Activated CD8-positive, alpha-beta T cell treated with anti-CD3 and anti-CD28 coated beads for 36 hours (primary cell): ENCODE results near the gene BLOC1S3. TPM values are rescaled to one million over a fixed set of nuclear protein-coding genes. Genes with fewer than 3 reads are reported as not detected.

Source experiments
- ATAC-seq: fragments of 200-7000 bp; cut with Tn5 transposase; one replicate; pipeline ENCODE4 v1.10.0; 2021; ENCODE audit warnings: mild to moderate bottlenecking, moderate library complexity
- CTCF ChIA-PET: fragments of 350-600 bp; sonication (Branson Sonifier 250); formaldehyde crosslinking; loops from one replicate; lab custom pipeline; 2021; ENCODE audit warnings: antibody characterized with exemption; lab: Charles Lee
- POLR2A ChIA-PET: fragments of 350-600 bp; sonication (Branson Sonifier 250); formaldehyde crosslinking; loops from one replicate; lab custom pipeline; 2021; ENCODE audit warnings: antibody characterized with exemption; lab: Charles Lee
- DNase-seq: peaks from one replicate; pipeline ENCODE4 v3.0.0-alpha.2; 2020
- H3K27ac Mint-ChIP-seq: one replicate; pipeline ENCODE4 v1.8.0; 2021; ENCODE audit warnings: mild to moderate bottlenecking, mixed read lengths
- H3K27me3 Mint-ChIP-seq: one replicate; pipeline ENCODE4 v1.8.0; 2021; ENCODE audit warnings: mixed read lengths
- H3K36me3 Mint-ChIP-seq: one replicate; pipeline ENCODE4 v1.8.0; 2021; ENCODE audit warnings: low read depth, mixed read lengths
- H3K4me1 Mint-ChIP-seq: one replicate; pipeline ENCODE4 v1.8.0; 2021; ENCODE audit warnings: low read depth, mixed read lengths
- H3K4me3 Mint-ChIP-seq: one replicate; pipeline ENCODE4 v1.8.0; 2021; ENCODE audit warnings: mild to moderate bottlenecking, moderate library complexity, mixed read lengths
- H3K9me3 Mint-ChIP-seq: one replicate; pipeline ENCODE4 v1.8.0; 2021; ENCODE audit warnings: mixed read lengths
- CTCF ChIP-seq: fragments of 200-600 bp; IDR thresholded peaks from one replicate; pipeline ENCODE4 v1.8.0; 2022; ENCODE audit warnings: antibody characterized with exemption, mild to moderate bottlenecking
- intact Hi-C: fragments of 100-400 bp; cut with micrococcal nuclease; formaldehyde crosslinking; loops from one replicate; pipeline ENCODE4 v1.10.0; 2022
- total RNA-seq, 2 experiments: library from RNA; stranded (reverse); gene quantifications; one replicate each; pipeline ENCODE4 v1.2.3, GENCODE V29; 2021

BLOC1S3 gene
- total RNA-seq, 2 experiments from 2014 or later: 8.9 to 10.8 TPM

GRCh38 chr19:45163156-45163555 is 15.4 kb upstream of the BLOC1S3 start:
- H3K9me3 Mint-ChIP-seq: no peaks in the 10 kb centered on the region
- ChIA-PET CTCF (no interaction called here), POLR2A (no interaction called here)
- intact Hi-C loops: no loop called here
- H3K36me3 Mint-ChIP-seq: no peaks in the 10 kb centered on the region
- no peak overlapping the region for H3K4me3 Mint-ChIP-seq
- no peak overlapping the region for H3K27ac Mint-ChIP-seq
- peaks cover 14% of the 10 kb centered on the region for H3K4me1 Mint-ChIP-seq
- no peak for TF ChIP-seq CTCF
- no peak for ATAC-seq
- peaks cover 2% of the 10 kb centered on the region for H3K27me3 Mint-ChIP-seq
- DNase-seq: no peak

DNA sequence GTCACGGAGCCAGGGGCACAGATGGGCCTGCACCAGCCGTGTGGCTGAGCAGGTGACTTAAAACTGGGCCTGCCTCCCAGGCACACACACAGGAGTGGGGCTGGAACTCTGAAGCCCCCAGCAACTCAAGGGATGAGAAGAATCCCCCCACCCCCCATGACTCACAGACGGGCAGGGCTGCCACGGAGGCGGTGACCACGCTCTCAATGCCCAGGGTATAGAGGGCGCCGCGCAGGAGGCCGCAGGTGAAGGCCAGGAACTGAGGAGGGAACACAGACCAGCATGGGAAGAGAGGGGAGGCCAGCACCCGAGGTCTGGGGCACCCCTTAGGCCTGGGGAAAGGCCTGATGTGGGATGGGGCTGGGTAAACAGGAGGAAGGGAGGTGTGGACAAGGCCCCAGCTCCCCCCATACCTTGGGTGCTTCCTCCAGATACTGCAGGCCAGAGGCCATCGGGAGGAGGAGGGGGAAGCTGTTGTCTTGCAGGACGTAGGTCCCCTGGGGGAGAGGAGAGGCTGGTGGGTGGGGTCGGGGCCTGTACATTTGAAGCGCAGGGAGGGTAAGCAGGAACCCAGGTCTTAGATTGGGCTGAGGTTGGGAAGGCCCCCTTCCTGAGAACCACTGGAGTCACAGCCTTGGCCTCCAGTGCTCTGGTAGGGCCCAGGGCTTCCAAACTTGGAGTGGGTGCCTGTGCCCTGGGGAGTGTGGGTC is 14.7 kb upstream of the BLOC1S3 start:
- DNase-seq (no peak), ATAC-seq (no peak)
- H3K36me3 Mint-ChIP-seq: no peaks in the 10 kb centered on the region
- intact Hi-C loops: no loop called here
- TF ChIP-seq CTCF: no peak
- ChIA-PET CTCF (interaction anchor here (1.1 to 2.2 kb wide), 4 partner anchors 10 to 16 kb away, joined by 3 to 7 read pairs (median 4); partner anchors contain the start of genes BLOC1S3 and TRAPPC6A), POLR2A (interaction anchor here (0.6 to 1.8 kb wide), 4 partner anchors 10 to 109 kb away, joined by 3 to 5 read pairs (median 4); partner anchors contain the start of gene TRAPPC6A)
- no peaks in the 10 kb centered on the region for H3K9me3 Mint-ChIP-seq
- H3K27me3 Mint-ChIP-seq: no peaks in the 10 kb centered on the region
- peaks cover 14% of the 10 kb centered on the region for H3K4me1 Mint-ChIP-seq
- no peak overlapping the region for H3K4me3 Mint-ChIP-seq
- peak overlapping the region; percentile 74 for H3K27ac Mint-ChIP-seq

DNA sequence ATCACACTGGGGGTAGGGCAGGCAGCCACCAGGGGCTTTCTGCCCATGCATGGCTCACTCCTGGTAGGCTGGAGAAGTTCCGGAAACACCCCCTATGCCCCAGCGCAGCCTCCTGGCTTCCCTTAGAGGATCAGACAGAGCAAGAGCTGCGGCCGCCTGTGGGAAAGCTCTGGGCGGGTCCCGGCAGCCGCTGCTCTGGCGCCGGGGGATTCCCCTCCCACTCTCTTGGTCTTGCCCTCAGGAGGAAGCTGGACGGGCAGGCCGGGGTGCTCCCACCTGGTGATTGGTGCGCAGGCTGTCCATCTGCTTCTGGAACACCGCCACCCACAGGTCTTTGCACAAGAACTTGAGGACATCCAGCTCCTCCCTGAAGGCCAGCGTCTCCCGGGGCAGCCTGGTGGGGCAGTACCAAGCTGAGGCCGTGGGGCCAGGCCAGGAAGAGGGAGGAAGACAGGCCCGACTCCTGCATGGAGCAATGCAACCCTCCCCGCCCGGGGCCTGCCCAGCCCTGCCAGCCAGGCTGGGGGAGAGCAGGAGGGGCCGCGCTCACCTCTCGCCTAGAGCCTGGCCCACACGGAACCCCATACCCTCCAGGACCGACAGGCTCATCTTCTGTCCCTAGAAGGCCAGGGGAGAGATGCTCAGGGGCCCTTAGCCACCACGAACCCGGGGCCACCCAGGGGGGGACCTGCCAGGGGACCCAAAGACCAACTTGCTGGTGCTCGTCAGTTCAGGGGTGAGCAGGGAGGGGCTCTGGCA is 13.8 kb upstream of the BLOC1S3 start:
- peaks cover 14% of the 10 kb centered on the region for H3K4me1 Mint-ChIP-seq

GRCh38 chr19:45166723-45167252 is 11.8 kb upstream of the BLOC1S3 start:
- DNase-seq (no peak), ATAC-seq (no peak)
- TF ChIP-seq CTCF: no peak
- Mint-ChIP-seq H3K27me3 (no peaks in the 10 kb centered on the region), H3K4me1 (peaks cover 26% of the 10 kb centered on the region), H3K9me3 (no peaks in the 10 kb centered on the region), H3K4me3 (no peak overlapping the region), H3K27ac (no peak overlapping the region), H3K36me3 (no peaks in the 10 kb centered on the region)
- intact Hi-C loops: no loop called here
- ChIA-PET POLR2A (interaction anchor here (0.7 to 1.3 kb wide), 4 partner anchors 11 to 75 kb away, joined by 3 read pairs; no protein-coding TSS in a partner anchor), CTCF (interaction anchor here (0.9 to 1.2 kb wide), 2 partner anchors 14 to 20 kb away, joined by 3 read pairs; no protein-coding TSS in a partner anchor)

More for the DNA sequence above, 13.8 kb upstream of the BLOC1S3 start:
- ChIA-PET CTCF (interaction anchor here (0.9 to 2.2 kb wide), 5 partner anchors 9 to 15 kb away, joined by 3 to 7 read pairs (median 3); partner anchors contain the start of genes BLOC1S3 and TRAPPC6A), POLR2A (interaction anchor here (0.6 to 1.8 kb wide), 5 partner anchors 11 to 78 kb away, joined by 3 to 5 read pairs (median 5); partner anchors contain the start of gene TRAPPC6A)
- Mint-ChIP-seq H3K27me3 (no peaks in the 10 kb centered on the region), H3K4me3 (no peak overlapping the region), H3K9me3 (no peaks in the 10 kb centered on the region), H3K36me3 (no peaks in the 10 kb centered on the region), H3K27ac (peak overlapping the region; percentile 55)
- ATAC-seq (peak; percentile 93), DNase-seq (peak; percentile 88)
- no peak for TF ChIP-seq CTCF
- intact Hi-C loops: no loop called here
